Testis (tissue), 3 donors: ENCODE results near the gene PITPNM3. TPM values are rescaled to one million over a fixed set of nuclear protein-coding genes. Genes with fewer than 3 reads are reported as not detected.
A peak's percentile ranks its signal among the peaks of the same experiment; 100 is the strongest.

Experiments
- DNase-seq: peaks from one replicate; pipeline ENCODE4 v3.0.0-alpha.2; 2019
- H3K27ac ChIP-seq, 2 donors: fragments of 200-600 bp; sonication (generic); one replicate each; pipeline ENCODE4 v1.5.1; 2019
- H3K27me3 ChIP-seq: fragments of 200-600 bp; sonication (generic); one replicate; pipeline ENCODE4 v1.5.1; 2019
- H3K36me3 ChIP-seq: fragments of 200-600 bp; sonication (generic); one replicate; pipeline ENCODE4 v1.5.1; 2017; ENCODE audit warnings: low read depth; ENCODE audit errors: missing control alignments
- H3K4me1 ChIP-seq: fragments of 200-600 bp; sonication (generic); one replicate; pipeline ENCODE4 v1.5.1; 2019
- H3K4me3 ChIP-seq, 2 donors: fragments of 200-600 bp; sonication (generic); one replicate each; pipeline ENCODE4 v1.5.1; 2017 to 2019
- H3K9me3 ChIP-seq: fragments of 200-600 bp; sonication (generic); one replicate; pipeline ENCODE4 v1.5.1; 2017
- CTCF ChIP-seq, 3 experiments: fragments of 450-650 bp in 2 of 3; fragments of 200-600 bp in 1 of 3; sonication (generic) in 1 of 3; IDR thresholded peaks; one replicate each; pipeline ENCODE4 v1.5.1; 2016 to 2019; ENCODE audit warnings: antibody characterized with exemption in 3 of 3, mild to moderate bottlenecking in 2 of 3, moderate library complexity in 1 of 3
- POLR2A ChIP-seq: fragments of 450-650 bp; IDR thresholded peaks from one replicate; pipeline ENCODE4 v1.6.1; 2017; ENCODE audit warnings: antibody characterized with exemption, mild to moderate bottlenecking, moderate library complexity
- WGBS, 2 donors: methylation state at CpG; one replicate each; pipeline ENCODE4 v1.1.5; 2018; 5-methylcytosine and 5-hydroxymethylcytosine counted together
- intact Hi-C: fragments of 100-400 bp; cut with DNase I; formaldehyde crosslinking; loops from one replicate; pipeline ENCODE4 v1.15.1; 2023; ENCODE audit warnings: low total_unique reads
- polyA plus RNA-seq: library from polyadenylated mRNA; stranded (reverse); fragments of 350-450 nt; fragmentation: Illumina TruSeq; extraction: RNeasy Lipid Tissue Mini Kit (QIAGEN cat#74804); gene quantifications from one replicate; pipeline ENCODE4 v1.2.3, GENCODE V29; 2014; ENCODE audit warnings: low read depth, low replicate concordance; ENCODE audit not compliant: insufficient read depth
- total RNA-seq, 2 donors: library from RNA; depleted of rRNA; stranded (reverse); fragments of >200 nt; gene quantifications; one replicate each; pipeline ENCODE4 v1.2.3, GENCODE V29; 2016

Gene PITPNM3
- total and polyA plus RNA-seq, 3 donors from 2014 or later: 6.3 to 7.3 (median 6.7) TPM

GRCh38 chr17:6491071-6491700, 65.2 kb downstream of the PITPNM3 start:
- 86 to 87% methylated on average over 7 of the region's 7 CpGs for WGBS, 2 donors
- peaks cover 28% of the 10 kb centered on the region for H3K4me1 ChIP-seq
- TF ChIP-seq CTCF (IDR thresholded peaks at IDR 0.05) (no peak), POLR2A (no peak)
- intact Hi-C loops: no loop called here
- H3K27ac ChIP-seq: no peak overlapping the region
- no peaks in the 10 kb centered on the region for H3K27me3 ChIP-seq
- DNase-seq: no peak
- no peaks in the 10 kb centered on the region for H3K36me3 ChIP-seq
- no peaks in the 10 kb centered on the region for H3K9me3 ChIP-seq
- no peak overlapping the region for H3K4me3 ChIP-seq

- TF ChIP-seq CTCF (IDR thresholded peaks at IDR 0.05): no peak
- TF ChIP-seq POLR2A: no peak
- Histone ChIP-seq H3K27me3 (no peaks in the 10 kb centered on the region), H3K4me1 (peaks cover 25% of the 10 kb centered on the region), H3K36me3 (no peaks in the 10 kb centered on the region), H3K27ac (no peak overlapping the region), H3K9me3 (no peaks in the 10 kb centered on the region), H3K4me3 (no peak overlapping the region)
- peak; percentile 80 for DNase-seq
- 41 to 67% methylated on average over 6 of the region's 6 CpGs for WGBS, 2 donors
- intact Hi-C loops: no loop called here
Measured at GRCh38 chr17:6489016-6489550, 67.3 kb downstream of the PITPNM3 start.

GRCh38 chr17:6488008-6488539, 68.3 kb downstream of the PITPNM3 start:
- WGBS, 2 donors: 63 to 73% methylated on average over 6 of the region's 6 CpGs
- no peak for DNase-seq
- H3K36me3 ChIP-seq: no peaks in the 10 kb centered on the region
- H3K27me3 ChIP-seq: no peaks in the 10 kb centered on the region
- intact Hi-C loops: no loop called here
- peaks cover 22% of the 10 kb centered on the region for H3K4me1 ChIP-seq
- no peak for TF ChIP-seq POLR2A
- no peak for TF ChIP-seq CTCF (IDR thresholded peaks at IDR 0.05)
- H3K27ac ChIP-seq: peak overlapping the region in 1 of 2 donors; percentile 10
- H3K9me3 ChIP-seq: no peaks in the 10 kb centered on the region
- H3K4me3 ChIP-seq: no peak overlapping the region

GRCh38 chr17:6487251-6488007, 68.9 kb downstream of the PITPNM3 start:
- Histone ChIP-seq H3K4me1 (peaks cover 20% of the 10 kb centered on the region), H3K9me3 (no peaks in the 10 kb centered on the region), H3K27ac (peak overlapping the region in 1 of 2 donors; percentile 10), H3K27me3 (no peaks in the 10 kb centered on the region), H3K4me3 (no peak overlapping the region), H3K36me3 (no peaks in the 10 kb centered on the region)
- intact Hi-C loops: no loop called here
- DNase-seq: peak; percentile 93
- WGBS, 2 donors: 53 to 57% methylated on average over 3 to 13 of the region's 13 CpGs
- no peak for TF ChIP-seq CTCF (IDR thresholded peaks at IDR 0.05)
- no peak for TF ChIP-seq POLR2A
